HepG2 (cell line): ENCODE measurements around the gene MLYCD. TPM values are rescaled to one million over a fixed set of nuclear protein-coding genes. Genes with fewer than 3 reads are reported as not detected.

Experiments used
- ATAC-seq: fragments of 200-7000 bp; cut with Tn5 transposase; 3 replicates; pipeline ENCODE4 v1.9.1; 2020; ENCODE audit warnings: mild to moderate bottlenecking, moderate library complexity
- BruUV-seq: library from RNA; stranded (reverse); fragments of 400-500 nt; replicated peaks from 2 replicates; lab custom pipeline; 2021; lab: Mats Ljungman, UMichigan
- CTCF ChIA-PET: fragments of 300-600 bp; formaldehyde crosslinking; extraction: SDS; loops from one replicate; lab custom pipeline; 2021; ENCODE audit warnings: low total read pairs, inconsistent platforms, low intra/inter-chr PET ratio; lab: Yijun Ruan, JAX
- POLR2A ChIA-PET: fragments of 350-600 bp; sonication (Branson Sonifier 250); formaldehyde crosslinking; loops from one replicate; lab custom pipeline; 2020; ENCODE audit warnings: antibody characterized with exemption, inconsistent platforms; lab: Yijun Ruan, JAX
- DNase-seq: peaks from one replicate; pipeline ENCODE4 v3.0.0-alpha.2; 2015; ENCODE audit warnings: low spot score
- FAIRE-seq: peaks from 3 replicates; lab custom pipeline; 2011; peaks lifted over from hg19 to GRCh38; lab: Jason Lieb, UNC
- H2AFZ ChIP-seq: one replicate; pipeline ENCODE4 v1.6.1; 2011; ENCODE audit warnings: low read length, inconsistent platforms
- H3K27ac ChIP-seq: fragments of 300-600 bp; 3 replicates; pipeline ENCODE4 v1.8.0; 2011; ENCODE audit warnings: mixed run types, mild to moderate bottlenecking, mixed read lengths, low read length, inconsistent platforms; ENCODE audit not compliant: insufficient read depth; ENCODE audit errors: extremely low read length
- H3K27me3 ChIP-seq, 2 experiments: fragments of 200-600 bp in 1 of 2; 2 replicates in 1 of 2; 3 replicates in 1 of 2; pipeline versions ENCODE4 v1.6.0 to v1.8.0; 2011; ENCODE audit warnings: low read length in 2 of 2, mild to moderate bottlenecking in 2 of 2, moderate library complexity in 2 of 2, inconsistent platforms in 1 of 2; ENCODE audit not compliant: insufficient read depth in 2 of 2, control insufficient read depth in 1 of 2
- H3K36me3 ChIP-seq, 2 experiments: fragments of 200-600 bp in 1 of 2; replicated peaks in 1 of 2; 2 replicates in 1 of 2; 3 replicates in 1 of 2; pipeline versions ENCODE4 v1.5.1 to v1.8.0; 2011; ENCODE audit warnings: low read length in 2 of 2, inconsistent platforms in 1 of 2; ENCODE audit not compliant: insufficient read depth in 2 of 2, control insufficient read depth in 1 of 2
- H3K4me1 ChIP-seq: 2 replicates; pipeline ENCODE4 v1.5.1; 2012; ENCODE audit warnings: low read length, inconsistent platforms; ENCODE audit not compliant: insufficient read depth
- H3K4me2 ChIP-seq: 2 replicates; pipeline ENCODE4 v1.6.0; 2011; ENCODE audit warnings: low read depth, low read length, inconsistent platforms
- H3K4me3 ChIP-seq, 3 experiments: fragments of 200-600 bp in 1 of 3; sonication (generic), shearing (Covaris generic) in 1 of 3; replicated peaks in 1 of 3; 2 replicates each; pipeline ENCODE4 v1.5.1; 2011 to 2016; ENCODE audit warnings: low read length in 3 of 3, inconsistent platforms in 2 of 3, low read depth in 2 of 3, mild to moderate bottlenecking in 2 of 3, control low read depth in 1 of 3, mixed read lengths in 1 of 3; ENCODE audit not compliant: insufficient read depth in 1 of 3
- H3K79me2 ChIP-seq: one replicate; pipeline ENCODE4 v1.6.1; 2011; ENCODE audit warnings: low read length, inconsistent platforms; ENCODE audit not compliant: insufficient read depth
- H3K9ac ChIP-seq: 2 replicates; pipeline ENCODE4 v1.6.0; 2011; ENCODE audit warnings: mild to moderate bottlenecking, low read depth, low read length, inconsistent platforms; ENCODE audit not compliant: insufficient read depth
- H3K9me3 ChIP-seq: 2 replicates; pipeline ENCODE4 v1.5.1; 2012; ENCODE audit warnings: mild to moderate bottlenecking, low read length
- H4K20me1 ChIP-seq: 2 replicates; pipeline ENCODE4 v1.6.0; 2011; ENCODE audit warnings: inconsistent platforms, mild to moderate bottlenecking, low read length, moderate library complexity; ENCODE audit not compliant: insufficient read depth
- AHDC1 ChIP-seq: sonication (generic); formaldehyde crosslinking; IDR thresholded peaks from 2 replicates; pipeline ENCODE4 v1.5.1; 2020; ENCODE audit warnings: mild to moderate bottlenecking, missing genetic modification reagents, borderline replicate concordance
- GABPB1 ChIP-seq: IDR thresholded peaks from 2 replicates; pipeline ENCODE4 v1.6.1; 2016; ENCODE audit warnings: mild to moderate bottlenecking, missing genetic modification reagents, moderate library complexity, missing compliant biosample characterization
- HHEX ChIP-seq: IDR thresholded peaks from 2 replicates; pipeline ENCODE4 v1.6.1; 2016; ENCODE audit warnings: control low read depth
- JUND ChIP-seq: sonication (generic); formaldehyde crosslinking; IDR thresholded peaks from 2 replicates; pipeline ENCODE4 v1.8.0; 2022; ENCODE audit warnings: mild to moderate bottlenecking, missing genetic modification reagents
- TP53 ChIP-seq: sonication (generic); formaldehyde crosslinking; conservative IDR thresholded peaks from 2 replicates; pipeline ENCODE4 v1.4.0; 2020; ENCODE audit warnings: missing genetic modification reagents
- YY1 ChIP-seq: IDR thresholded peaks from 2 replicates; pipeline ENCODE4 v1.6.1; 2011; ENCODE audit warnings: low read length, low read depth, moderate library complexity, mild to moderate bottlenecking; ENCODE audit not compliant: insufficient read depth, insufficient replicate concordance
- ZBTB43 ChIP-seq: sonication (generic); formaldehyde crosslinking; conservative IDR thresholded peaks from 2 replicates; pipeline ENCODE4 v1.4.0; 2020; ENCODE audit warnings: missing genetic modification reagents
- ZNF12 ChIP-seq: sonication (generic); formaldehyde crosslinking; IDR thresholded peaks from 2 replicates; pipeline ENCODE4 v1.5.0; 2020; ENCODE audit warnings: missing genetic modification reagents
- ZNF678 ChIP-seq: sonication (generic); formaldehyde crosslinking; IDR thresholded peaks from 2 replicates; pipeline ENCODE4 v1.4.0; 2020; ENCODE audit warnings: mild to moderate bottlenecking, missing genetic modification reagents
- ZNF816 ChIP-seq: sonication (generic); formaldehyde crosslinking; IDR thresholded peaks from 2 replicates; pipeline ENCODE4 v1.8.0; 2022; ENCODE audit warnings: missing genetic modification reagents, mild to moderate bottlenecking, borderline replicate concordance
- WGBS: methylation state at CpG from one replicate; pipeline ENCODE4 v1.1.6; 2017; ENCODE audit warnings: low lambda C conversion rate; 5-methylcytosine and 5-hydroxymethylcytosine counted together
- in situ Hi-C: cut with HindIII; loops from 2 replicates; pipeline ENCODE4 v1.10.0; 2017; ENCODE audit warnings: low pct_unique_long_range_greater_than_20kb; ENCODE audit not compliant: extremely low pct_ligation_motif_present
- intact Hi-C: fragments of 100-400 bp; cut with micrococcal nuclease; formaldehyde crosslinking; loops from one replicate; pipeline ENCODE4 v1.10.0; 2022; ENCODE audit not compliant: unreplicated experiment
- polyA plus RNA-seq, 8 experiments: library from polyadenylated mRNA; depleted of rRNA in 3 of 8; stranded (reverse) in 7 of 8; unstranded in 1 of 8; fragments of >200 nt; fragmentation: Illumina TruSeq in 4 of 8; extraction: Trizol in 4 of 8; gene quantifications; 2 replicates each; pipeline versions ENCODE4 v1.2.1 to v1.2.3, GENCODE V29; 2011 to 2016; ENCODE audit warnings: low read depth in 4 of 8, missing spikeins in 1 of 8, mixed read lengths in 1 of 8; ENCODE audit not compliant: insufficient read depth in 1 of 8
- total RNA-seq, 5 experiments: library from RNA; depleted of rRNA; stranded (reverse); fragments of >200 nt; fragmentation: Illumina TruSeq; extraction: Trizol; gene quantifications; 2 replicates each; pipeline ENCODE4 v1.2.3, GENCODE V29; 2016; ENCODE audit warnings: low read depth in 1 of 5
- TF ChIP-seq, protein P1 (sequence below): sonication (generic); formaldehyde crosslinking; IDR thresholded peaks from 2 replicates; pipeline ENCODE4 v1.4.0; 2020; ENCODE audit warnings: missing genetic modification reagents

MLYCD gene
- total and polyA plus RNA-seq, 2 of the 13 experiments (the other 11 are each of a cell fraction or from before 2014, with no cell fraction given) = 1.8 to 4.0 TPM

GRCh38 chr16:83888672-83889044 lies 10.3 kb upstream of the MLYCD start (continued):
- no peak for TF ChIP-seq ZBTB43 (CRISPR knock-in tag)
- TF ChIP-seq HHEX = no peak

DNA sequence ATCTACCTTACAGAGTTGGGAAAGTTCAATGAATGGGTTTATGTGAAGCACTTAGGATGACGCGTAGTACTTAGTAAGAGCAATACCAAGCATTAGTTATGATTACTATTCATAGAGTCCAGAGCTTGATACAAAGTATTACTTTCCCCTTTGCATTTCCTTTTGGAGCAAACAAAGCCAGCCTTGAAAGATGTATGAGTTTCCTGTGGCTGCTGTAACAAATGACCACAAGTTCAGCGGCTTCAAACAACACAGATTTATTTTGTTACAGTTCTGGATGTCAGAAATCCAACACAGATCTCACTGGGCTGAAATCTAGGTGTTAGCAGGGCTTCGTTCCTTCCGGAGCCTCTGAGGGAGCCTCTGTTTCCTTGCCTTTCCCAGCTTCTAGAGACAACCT lies 8.6 kb upstream of the MLYCD start:
- Histone ChIP-seq H2AFZ (no peak overlapping the region), H3K9ac (no peak overlapping the region), H3K9me3 (no peaks in the 10 kb centered on the region), H3K4me3 (no peak overlapping the region), H3K27ac (no peak overlapping the region), H3K79me2 (no peaks in the 10 kb centered on the region), H3K36me3 (no peaks in the 10 kb centered on the region), H3K4me1 (no peaks in the 10 kb centered on the region), H3K4me2 (no peak overlapping the region), H3K27me3 (peaks cover 0 to 14% of the 10 kb centered on the region in 2 experiments; a peak in 1 of 5 replicates), H4K20me1 (no peaks in the 10 kb centered on the region)
- DNase-seq (no peak), ATAC-seq (no peak), FAIRE-seq (no peak)
- ChIA-PET CTCF (no interaction called here), POLR2A (no interaction called here)
- no TSS peak for BruUV-seq
- WGBS = 76% methylated on average over 5 of the region's 5 CpGs
- in situ Hi-C loops = no loop called here
- peak; percentile 98 for TF ChIP-seq ZNF12
- no peak for TF ChIP-seq GABPB1 (CRISPR knock-in tag)
- intact Hi-C loops = no loop called here

DNA sequence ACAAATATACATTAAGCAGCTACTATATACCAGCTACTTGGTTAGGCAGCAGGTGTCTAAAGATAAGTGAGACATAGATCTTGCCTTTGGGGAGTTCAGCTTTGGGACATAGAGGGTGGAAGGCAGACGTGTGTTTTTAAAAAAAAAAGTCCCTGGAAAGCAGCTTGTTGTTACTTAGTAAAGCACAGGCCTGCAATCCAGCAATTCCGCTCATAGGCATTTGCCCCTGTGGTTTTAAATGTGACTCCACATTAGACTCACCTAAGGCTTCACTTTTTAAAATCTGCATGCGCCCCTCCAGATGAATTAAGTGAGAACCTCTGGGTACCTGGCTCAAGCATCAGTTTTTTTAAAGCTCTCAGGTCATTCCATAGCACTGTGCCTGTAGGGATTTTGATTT lies 7.2 kb upstream of the MLYCD start:
- H3K4me3 ChIP-seq = no peak overlapping the region
- WGBS = 40% methylated on average over 3 of the region's 3 CpGs
- no peak overlapping the region for H3K4me2 ChIP-seq
- CTCF ChIA-PET = no interaction called here
- H3K27ac ChIP-seq = no peak overlapping the region
- no peaks in the 10 kb centered on the region for H4K20me1 ChIP-seq
- no peaks in the 10 kb centered on the region for H3K9me3 ChIP-seq
- no peaks in the 10 kb centered on the region for H3K4me1 ChIP-seq
- no peak for FAIRE-seq
- intact Hi-C loops = no loop called here
- no peaks in the 10 kb centered on the region for H3K36me3 ChIP-seq
- no peak overlapping the region for H2AFZ ChIP-seq
- TF ChIP-seq JUND (CRISPR knock-in tag) = no peak
- no peak for TF ChIP-seq AHDC1 (CRISPR knock-in tag)
- no peak for TF ChIP-seq YY1
- TF ChIP-seq TP53 (CRISPR knock-in tag) = no peak
- TF ChIP-seq, protein P1, sequence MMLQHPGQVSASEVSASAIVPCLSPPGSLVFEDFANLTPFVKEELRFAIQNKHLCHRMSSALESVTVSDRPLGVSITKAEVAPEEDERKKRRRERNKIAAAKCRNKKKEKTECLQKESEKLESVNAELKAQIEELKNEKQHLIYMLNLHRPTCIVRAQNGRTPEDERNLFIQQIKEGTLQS (CRISPR knock-in tag) = no peak
- no peak for TF ChIP-seq ZNF816 (CRISPR knock-in tag)
- no peak for TF ChIP-seq ZNF678 (CRISPR knock-in tag)
- TF ChIP-seq, all 625 proteins: peak for 0
- H3K79me2 ChIP-seq = no peaks in the 10 kb centered on the region
- in situ Hi-C loops = no loop called here
- no TSS peak for BruUV-seq
- POLR2A ChIA-PET = no interaction called here
- ATAC-seq (no peak), DNase-seq (no peak)
- peaks cover 0 to under 1% of the 10 kb centered on the region in 2 experiments; a peak in 1 of 5 replicates for H3K27me3 ChIP-seq
- no peak overlapping the region for H3K9ac ChIP-seq
